ENCODE data around the gene L1TD1.
"Not testable (repeated sequence)": the region's sequence is repeated elsewhere in the genome, so short reads cannot be mapped to it uniquely, and the experiment has no call there.

Gene L1TD1

DNA sequence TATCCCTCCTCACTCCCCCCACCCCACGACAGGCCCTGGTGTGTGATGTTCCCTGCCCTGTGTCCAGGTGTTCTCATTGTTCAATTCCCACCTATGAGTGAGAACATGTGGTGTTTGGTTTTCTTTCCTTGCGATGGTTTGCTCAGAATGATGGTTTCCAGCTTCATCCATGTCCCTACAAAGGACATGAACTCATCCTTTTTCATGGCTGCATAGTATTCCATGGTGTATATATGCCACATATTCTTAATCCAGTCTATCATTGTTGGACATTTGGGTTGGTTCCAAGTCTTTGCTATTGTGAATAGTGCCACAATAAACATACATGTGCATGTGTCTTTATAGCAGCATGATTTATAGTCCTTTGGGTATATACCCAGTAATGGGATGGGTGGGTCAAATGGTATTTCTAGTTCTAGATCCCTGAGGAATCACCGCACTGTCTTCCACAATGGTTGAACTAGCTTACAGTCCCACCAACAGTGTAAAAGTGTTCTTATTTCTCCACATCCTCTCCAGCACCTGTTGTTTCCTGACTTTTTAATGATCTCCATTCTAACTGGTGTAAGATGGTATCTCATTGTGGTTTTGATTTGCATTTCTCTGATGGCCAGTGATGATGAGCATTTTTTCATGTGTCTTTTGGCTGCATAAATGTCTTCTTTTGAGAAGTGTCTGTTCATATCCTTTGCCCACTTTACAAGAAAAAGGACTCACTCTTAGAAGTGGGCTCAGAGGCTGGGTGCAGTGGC lies 45.2 kb downstream of the L1TD1 start:
- not testable (repeated sequence) for FAIRE-seq

DNA sequence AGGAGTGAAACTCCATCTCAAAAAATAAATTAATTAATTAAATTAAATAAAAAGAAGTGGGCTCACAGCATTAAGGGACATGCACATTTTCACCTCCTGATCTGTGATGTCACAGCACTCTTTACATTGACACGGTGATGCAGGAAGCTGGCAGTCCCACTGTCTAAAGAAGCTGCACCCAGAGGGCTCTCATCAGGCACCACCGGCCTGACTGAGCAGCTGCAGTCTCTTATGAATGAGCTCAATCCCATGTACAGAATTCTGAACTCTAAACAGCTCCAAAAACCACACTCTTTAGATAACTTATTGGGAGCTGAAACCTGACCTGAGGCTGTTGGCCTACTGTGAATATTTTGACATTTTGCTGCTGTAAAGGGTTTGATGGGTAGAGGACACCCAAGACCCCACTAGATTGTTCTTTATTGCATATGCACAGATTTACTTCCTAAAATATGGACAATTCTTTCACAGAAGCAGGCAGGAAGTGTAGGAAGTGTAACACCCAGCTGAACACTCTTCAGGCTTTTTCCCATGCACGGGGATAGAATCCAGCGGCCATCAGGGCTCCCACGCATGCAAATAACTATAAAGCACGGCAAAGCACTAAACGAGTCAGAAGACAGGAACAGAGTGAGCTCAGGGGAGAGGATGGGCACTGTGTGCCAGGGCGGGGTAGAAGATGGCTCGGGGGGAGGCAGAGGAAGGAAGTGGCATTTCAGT lies 46.2 kb downstream of the L1TD1 start:
- no peak for FAIRE-seq

DNA sequence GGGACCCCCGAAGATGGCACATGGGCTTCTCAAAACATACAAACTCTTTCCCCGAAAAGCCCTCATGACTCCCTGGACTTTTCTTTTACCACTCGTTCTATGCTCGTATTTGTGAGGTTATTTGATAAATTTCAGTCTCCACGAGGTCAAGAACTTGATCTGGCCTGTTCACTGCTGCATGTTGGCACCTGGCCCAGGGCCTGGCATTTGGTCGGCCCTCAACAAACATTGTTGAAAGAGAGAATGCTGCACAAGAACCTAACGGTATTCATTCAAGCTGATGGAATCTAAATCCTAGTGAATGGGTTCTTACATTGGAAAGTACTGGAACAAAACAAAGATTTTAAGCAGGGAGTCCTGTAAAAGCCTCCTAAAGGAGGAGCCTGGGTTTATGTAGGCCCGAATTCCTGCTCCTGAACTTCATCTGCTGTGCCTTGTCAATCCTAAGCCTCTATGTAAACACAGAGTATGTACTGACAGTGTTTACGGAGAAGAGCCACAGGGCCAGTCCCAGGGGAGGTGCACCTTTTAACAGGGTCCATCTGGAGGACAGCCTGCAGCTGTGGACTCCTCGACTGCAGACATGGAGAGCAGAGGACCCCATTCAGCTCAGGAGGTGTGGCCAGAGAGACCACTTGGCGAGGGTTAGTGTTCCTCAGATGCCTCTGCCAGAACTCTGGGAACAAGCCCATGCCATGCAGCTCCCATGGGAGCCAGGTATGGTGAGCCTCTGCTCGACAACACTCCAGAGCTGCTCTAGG lies 46.9 kb downstream of the L1TD1 start:
- FAIRE-seq: no peak

DNA sequence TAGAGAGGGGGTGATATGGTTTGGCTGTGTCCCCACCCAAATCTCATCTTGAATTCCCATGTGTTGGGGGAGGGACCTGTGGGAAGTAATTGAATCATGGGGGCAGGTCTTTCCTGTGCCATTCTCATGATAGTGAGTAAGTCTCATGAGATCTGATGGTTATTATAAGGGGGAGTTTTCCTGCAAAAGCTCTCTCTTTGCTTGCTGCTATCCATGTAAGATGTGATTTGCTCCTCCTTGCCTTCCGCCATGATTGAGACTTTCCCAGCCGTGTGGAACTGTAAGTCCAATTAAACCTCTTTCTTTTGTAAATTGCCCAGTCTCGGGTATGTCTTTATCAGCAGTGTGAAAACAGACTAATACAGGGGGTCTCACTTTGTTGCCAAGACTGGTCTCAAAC lies 49.7 kb downstream of the L1TD1 start:
- not testable (repeated sequence) for FAIRE-seq

DNA sequence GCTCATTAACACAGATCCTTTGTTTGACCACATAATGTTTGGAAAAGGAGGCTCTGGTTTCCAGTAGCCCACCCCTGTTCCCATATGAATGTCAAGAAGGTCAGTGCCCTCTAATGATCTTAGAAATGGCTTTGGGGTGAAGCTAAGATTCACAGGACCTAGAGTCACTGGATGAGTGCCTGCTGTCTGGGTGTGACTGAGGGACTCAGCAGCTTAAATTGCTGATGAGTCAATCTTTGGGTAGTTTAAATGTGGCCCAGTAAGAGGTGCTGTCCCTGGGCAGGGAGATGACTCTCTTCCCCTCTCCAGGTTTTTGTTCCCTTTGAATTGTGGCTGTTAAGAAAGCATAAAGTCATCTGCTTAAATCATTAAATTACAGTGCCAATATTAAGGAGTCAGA lies 50.6 kb downstream of the L1TD1 start:
- no peak for FAIRE-seq

DNA sequence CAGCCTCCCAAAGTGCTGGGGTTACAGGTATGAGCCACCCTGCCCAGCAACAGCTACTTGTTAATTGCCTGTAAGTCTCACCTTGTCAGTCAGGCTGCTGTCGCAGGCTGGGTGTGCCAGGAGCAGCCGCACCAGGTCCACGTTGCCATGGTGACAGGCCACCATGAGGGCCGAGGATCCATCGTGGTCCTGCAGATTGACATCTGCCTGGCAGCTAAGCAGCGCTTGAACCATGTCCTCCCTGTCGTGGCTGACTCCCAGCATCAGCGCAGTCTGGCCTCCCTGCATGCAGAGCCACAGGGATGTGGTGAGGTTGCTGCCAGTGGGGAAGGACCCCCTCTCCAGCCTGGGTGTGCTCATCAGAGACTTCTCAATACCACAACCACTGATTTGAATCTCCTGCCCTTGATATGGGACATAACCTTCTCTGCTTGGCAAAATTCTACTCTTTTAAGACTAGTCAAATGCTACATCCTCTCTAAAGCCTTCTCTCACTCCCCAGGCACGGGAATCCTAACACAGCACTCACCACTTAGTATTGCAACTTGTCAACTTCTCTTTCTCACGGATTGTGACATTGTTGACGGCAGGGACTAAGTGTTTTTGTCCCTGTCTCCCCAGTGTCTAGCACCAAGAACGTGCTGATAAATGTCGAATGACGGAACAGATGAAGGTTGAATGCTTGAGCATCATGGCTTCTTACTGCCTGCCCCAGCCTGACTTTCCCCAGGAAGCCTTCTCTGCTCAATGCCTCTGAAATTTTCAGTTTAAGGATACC lies 52.9 kb downstream of the L1TD1 start:
- no peak for FAIRE-seq

DNA sequence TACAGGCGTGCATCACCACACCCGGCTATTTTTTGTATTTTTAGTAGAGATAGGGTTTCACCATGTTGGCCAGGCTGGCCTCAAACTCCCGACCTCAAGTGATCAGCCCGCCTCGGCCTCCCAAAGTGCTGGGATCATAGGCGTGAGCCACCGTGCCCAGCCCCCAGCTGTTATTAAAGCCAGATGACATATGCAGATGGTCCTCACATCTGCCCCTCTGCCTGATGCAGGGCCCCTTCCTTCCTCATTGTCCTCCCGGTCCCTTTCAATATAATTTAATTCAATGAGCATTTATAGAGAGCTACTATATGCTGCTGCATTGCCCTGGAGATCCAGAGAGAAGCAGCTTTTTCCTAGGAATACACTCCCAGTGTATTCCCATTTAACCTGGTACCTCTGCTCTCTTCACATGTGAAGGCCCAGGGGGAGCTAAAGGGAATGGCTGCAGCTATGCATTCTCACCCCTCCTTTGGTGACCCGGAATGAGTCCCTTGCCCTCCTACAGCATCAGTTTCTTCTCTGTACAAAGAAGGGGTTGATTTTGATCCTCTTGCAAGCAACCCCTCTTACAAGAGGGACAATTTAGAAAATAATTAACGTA lies 55.6 kb downstream of the L1TD1 start:
- FAIRE-seq: no peak

DNA sequence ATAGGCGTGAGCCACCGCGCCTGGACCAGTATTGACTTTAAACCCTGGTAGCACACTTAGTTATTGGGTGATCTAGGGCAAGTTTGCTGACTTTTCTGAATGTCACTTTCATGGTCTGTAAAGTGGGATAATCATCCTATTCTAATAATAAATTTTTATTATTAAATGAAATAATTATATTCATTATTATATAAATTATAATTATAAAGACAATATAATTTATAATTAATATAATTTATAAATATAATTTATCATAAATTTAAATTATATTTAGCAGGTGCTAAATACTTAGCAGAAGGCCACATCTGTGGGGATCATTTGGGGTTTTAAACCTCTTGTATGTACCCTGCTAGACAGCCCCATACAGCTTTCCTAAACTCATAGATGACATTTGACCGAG lies 64.9 kb downstream of the L1TD1 start:
- FAIRE-seq: no peak

DNA sequence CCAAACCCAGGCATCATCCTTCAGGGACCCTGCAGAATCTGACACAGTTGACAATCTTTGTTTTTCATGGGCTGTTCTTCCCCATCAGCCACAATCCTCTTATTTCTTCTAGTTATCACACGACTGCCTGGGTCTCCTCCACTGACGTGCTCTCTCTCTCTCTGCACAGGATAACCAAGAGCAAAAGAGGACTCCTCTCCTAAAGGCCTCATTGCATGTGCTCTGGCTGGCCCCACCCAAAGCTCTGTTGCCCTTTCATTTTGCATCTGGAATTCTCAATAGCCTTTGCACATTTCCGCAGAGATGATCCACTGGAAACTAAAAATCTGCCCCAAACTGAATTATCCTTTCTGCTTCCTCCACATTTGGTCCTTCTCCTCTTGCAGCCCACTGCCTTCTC lies 66.0 kb downstream of the L1TD1 start:
- no peak for FAIRE-seq
